GM23248 (cell line): ENCODE results near the gene TULP4.

Experiments used
- EZH2 ChIP-seq: fragments of 200-600 bp; sonication (generic); IDR thresholded peaks from 2 replicates; pipeline ENCODE4 v1.6.1; 2018; ENCODE audit warnings: antibody characterized with exemption, mild to moderate bottlenecking; ENCODE audit not compliant: insufficient read depth, poor library complexity, severe bottlenecking
- EZH2phosphoT487 ChIP-seq: fragments of 200-600 bp; sonication (generic); IDR thresholded peaks from 2 replicates; pipeline ENCODE4 v1.6.1; 2018; ENCODE audit warnings: antibody characterized with exemption, moderate library complexity, mild to moderate bottlenecking, low read depth; ENCODE audit not compliant: insufficient read depth

GRCh38 chr6:158357570-158358216 is 45.4 kb downstream of the TULP4 start:
- TF ChIP-seq EZH2 (no peak), EZH2phosphoT487 (no peak)
